Measurements from ENCODE around the gene GAN. TPM values are rescaled to one million over a fixed set of nuclear protein-coding genes. Genes with fewer than 3 reads are reported as not detected.

The GAN gene
- total and polyA plus RNA-seq, 2 of the 4 experiments (the other 2 are of a cell fraction): 1.1 to 5.7 TPM

GRCh38 chr16:81399909-81400308, 85.1 kb downstream of the GAN start:
- dilution Hi-C loops (cut with HindIII; ENCODE audit: low sequenced_read_pairs, unreplicated experiment): no loop called here
- Histone ChIP-seq H4K91ac (ENCODE audit: insufficient read depth, low read depth, low read length) (no peak overlapping the region), H3K14ac (replicated peaks; ENCODE audit: low read depth, low read length) (no peak overlapping the region), H3K27me3 (ENCODE audit: control insufficient read depth, insufficient read depth, low read length) (no peaks in the 10 kb centered on the region), H3K23ac (ENCODE audit: low read depth, low read length) (no peak overlapping the region), H3K36me3 (ENCODE audit: control insufficient read depth, insufficient read depth, low read length) (no peaks in the 10 kb centered on the region), H3K18ac (ENCODE audit: low read depth, low read length) (no peak overlapping the region), H2AFZ (replicated peaks; ENCODE audit: low read length, poor library complexity) (no peak overlapping the region), H3K4me2 (ENCODE audit: low read depth, low read length) (no peak overlapping the region), H4K8ac (ENCODE audit: low read depth in 2 of 2, low read length in 2 of 2) (no peak overlapping the region), H3K56ac (ENCODE audit: extremely low read depth, insufficient read depth, low read length) (no peak overlapping the region), H2BK15ac (ENCODE audit: low read depth, low read length) (no peak overlapping the region), H3K4me3 (ENCODE audit: insufficient read depth, low read depth, low read length) (no peak overlapping the region), H3K27ac (ENCODE audit: insufficient read depth, low read length) (no peak overlapping the region), H3K9ac (ENCODE audit: low read depth, low read length) (no peak overlapping the region), H2AK9ac (replicated peaks; ENCODE audit: low read depth, low read length, poor library complexity) (no peak overlapping the region), H3K4me1 (ENCODE audit: control insufficient read depth, insufficient read depth, low read length) (no peaks in the 10 kb centered on the region), H3K9me1 (ENCODE audit: insufficient read depth, low read length) (no peaks in the 10 kb centered on the region), H4K5ac (ENCODE audit: low read depth, low read length) (no peak overlapping the region), H2BK120ac (ENCODE audit: low read depth, low read length) (no peak overlapping the region), H3K79me1 (ENCODE audit: low read depth in 1 of 2, low read length in 2 of 2) (no peaks in the 10 kb centered on the region), H4K20me1 (ENCODE audit: insufficient read depth, low read length) (0 out of 2 replicates have a peak, but pooled peaks cover 4% of the 10 kb centered on the region), H3K9me3 (ENCODE audit: control insufficient read depth, insufficient read depth, low read length) (peaks cover 4% of the 10 kb centered on the region; the same call in 1 of the 2 replicates), H2BK5ac (ENCODE audit: low read depth, low read length, poor library complexity, severe bottlenecking) (no peak overlapping the region), H3K4ac (ENCODE audit: low read depth, low read length) (no peak overlapping the region), H2BK20ac (ENCODE audit: low read depth, low read length) (no peak overlapping the region), H2AK5ac (ENCODE audit: low read depth, low read length) (no peak overlapping the region)
- DNase-seq (no peak), ATAC-seq (ENCODE audit: low read depth) (no peak)
- intact Hi-C loops (cut with micrococcal nuclease): loop anchor here (5.0 to 10.0 kb wide), 2 partner anchors 185 to 207 kb away; no protein-coding TSS in a partner anchor
- ChIA-PET POLR2A (ENCODE audit: unreplicated experiment) (interaction anchor here (0.7 kb wide), 1 partner anchor 343 kb away, joined by 5 read pairs; no protein-coding TSS in a partner anchor), CTCF (no interaction called here)
- in situ Hi-C loops (cut with MboI; ENCODE audit: low sequenced_read_pairs): loop anchor here (5.0 kb wide), 1 partner anchor 327 kb away; no protein-coding TSS in a partner anchor
- no TSS peak for BruUV-seq (replicated peaks)
- WGBS, 2 experiments (ENCODE audit: extremely low coverage in 2 of 2, insufficient read length in 1 of 2): no CpG with 5 or more reads among the region's 1 CpG
- no peak for TF ChIP-seq MAFK (IDR thresholded peaks at IDR 0.05; ENCODE audit: low read depth, low read length)
- TF ChIP-seq MXI1 (IDR thresholded peaks at IDR 0.05; ENCODE audit: borderline replicate concordance, low read depth, low read length): no peak
- no peak for TF ChIP-seq CHD1 (IDR thresholded peaks at IDR 0.05; ENCODE audit: low read depth, low read length)
- TF ChIP-seq FOS (IDR thresholded peaks at IDR 0.05; ENCODE audit: low read depth, low read length): no peak
- TF ChIP-seq USF2 (IDR thresholded peaks at IDR 0.05; ENCODE audit: low read depth, low read length): no peak
- TF ChIP-seq BHLHE40 (IDR thresholded peaks at IDR 0.05; ENCODE audit: low read depth, low read length): no peak
- no peak for TF ChIP-seq RFX5 (IDR thresholded peaks at IDR 0.05; ENCODE audit: low read depth, low read length)
- no peak for TF ChIP-seq RCOR1 (IDR thresholded peaks at IDR 0.05; ENCODE audit: insufficient replicate concordance, low read length)
- TF ChIP-seq CTCF (conservative IDR thresholded peaks at IDR 0.05; ENCODE audit: low read depth, low read length): no peak

Data from IMR-90 (cell line).